ACHN (cell line): Measurements from ENCODE around the gene SIL1.

Experiments
- DNase-seq: peaks from one replicate; pipeline ENCODE4 v3.0.0-alpha.2; 2015
- in situ Hi-C: cut with HindIII; loops from 2 replicates; pipeline ENCODE4 v1.10.0; 2017; ENCODE audit warnings: low sequenced_read_pairs, low pct_ligation_motif_present, low pct_unique_long_range_greater_than_20kb

The SIL1 gene

GRCh38 chr5:138963763-138964371 is 234.3 kb downstream of the SIL1 start:
- in situ Hi-C loops: no loop called here

GRCh38 chr5:138962614-138963370 is 235.4 kb downstream of the SIL1 start:
- in situ Hi-C loops: no loop called here
- DNase-seq: no peak

More at GRCh38 chr5:138963763-138964371, 234.3 kb downstream of the SIL1 start:
- DNase-seq: no peak

- no peak for DNase-seq
- in situ Hi-C loops: no loop called here
Observed at GRCh38 chr5:138961729-138962128, 236.4 kb downstream of the SIL1 start.

GRCh38 chr5:138961221-138961620 is 236.9 kb downstream of the SIL1 start:
- in situ Hi-C loops: no loop called here

GRCh38 chr5:138960145-138960692 is 237.9 kb downstream of the SIL1 start:
- no peak for DNase-seq

More at GRCh38 chr5:138961221-138961620, 236.9 kb downstream of the SIL1 start:
- DNase-seq: no peak

GRCh38 chr5:138956801-138957200 is 241.4 kb downstream of the SIL1 start:
- no peak for DNase-seq
- in situ Hi-C loops: no loop called here

More at GRCh38 chr5:138960145-138960692, 237.9 kb downstream of the SIL1 start:
- in situ Hi-C loops: no loop called here

- DNase-seq: no peak
- in situ Hi-C loops: no loop called here
Observed at GRCh38 chr5:138955671-138956295, 242.4 kb downstream of the SIL1 start.

- in situ Hi-C loops: no loop called here
- DNase-seq: no peak
Observed at GRCh38 chr5:138955013-138955660, 243.0 kb downstream of the SIL1 start.

- DNase-seq: no peak
- in situ Hi-C loops: no loop called here
Observed at GRCh38 chr5:138954257-138955012, 243.7 kb downstream of the SIL1 start.

- in situ Hi-C loops: no loop called here
- no peak for DNase-seq
Observed at GRCh38 chr5:138953387-138954256, 244.5 kb downstream of the SIL1 start.

- in situ Hi-C loops: no loop called here
- DNase-seq: no peak
Observed at GRCh38 chr5:138952962-138953361, 245.2 kb downstream of the SIL1 start.

GRCh38 chr5:138951986-138952735 is 246.0 kb downstream of the SIL1 start:
- in situ Hi-C loops: no loop called here
- DNase-seq: no peak

GRCh38 chr5:138951091-138951985 is 246.8 kb downstream of the SIL1 start:
- in situ Hi-C loops: no loop called here
- no peak for DNase-seq

- in situ Hi-C loops: no loop called here
- DNase-seq: no peak
Observed at GRCh38 chr5:138950421-138951031, 247.6 kb downstream of the SIL1 start.

- in situ Hi-C loops: no loop called here
- no peak for DNase-seq
Observed at GRCh38 chr5:138949988-138950387, 248.2 kb downstream of the SIL1 start.

GRCh38 chr5:138949223-138949574 is 249.0 kb downstream of the SIL1 start:
- in situ Hi-C loops: no loop called here
- no peak for DNase-seq
